CD4-positive, alpha-beta T cell (primary cell): ENCODE measurements around the gene SLC46A1. TPM values are rescaled to one million over a fixed set of nuclear protein-coding genes. Genes with fewer than 3 reads are reported as not detected.
"Not testable (repeated sequence)": the region's sequence is repeated elsewhere in the genome, so short reads cannot be mapped to it uniquely, and the experiment has no call there.

Experiments used
- ATAC-seq: fragments of 200-7000 bp; cut with Tn5 transposase; one replicate; pipeline ENCODE4 v1.10.0; 2022; ENCODE audit warnings: mild to moderate bottlenecking; ENCODE audit not compliant: poor library complexity
- CTCF ChIA-PET: fragments of 350-600 bp; sonication (Branson Sonifier 250); formaldehyde crosslinking; loops from one replicate; lab custom pipeline; 2021; ENCODE audit warnings: antibody characterized with exemption, inconsistent platforms; lab: Charles Lee
- POLR2A ChIA-PET: fragments of 350-600 bp; sonication (Branson Sonifier 250); formaldehyde crosslinking; loops from one replicate; lab custom pipeline; 2021; ENCODE audit warnings: antibody characterized with exemption, inconsistent platforms; lab: Charles Lee
- DNase-seq, 14 experiments: peaks; one replicate each; pipeline ENCODE4 v3.0.0-alpha.2; 2013 to 2020; ENCODE audit warnings: mixed read lengths in 2 of 14
- H3K27ac ChIP-seq, 2 donors: one replicate each; pipeline versions ENCODE4 v1.5.1 to v1.7.0; 2013; ENCODE audit warnings: low read length in 2 of 2, low read depth in 1 of 2, mild to moderate bottlenecking in 1 of 2
- H3K27me3 ChIP-seq, 2 experiments: 1 replicate in 1 of 2; 2 replicates in 1 of 2; pipeline versions ENCODE4 v1.6.1 to v1.7.0; 2013; ENCODE audit warnings: low read length in 2 of 2, control low read depth in 1 of 2, mild to moderate bottlenecking in 1 of 2, moderate library complexity in 1 of 2; ENCODE audit not compliant: insufficient read depth in 2 of 2, control insufficient read depth in 1 of 2
- H3K36me3 ChIP-seq: one replicate; pipeline ENCODE4 v1.6.1; 2013; ENCODE audit warnings: low read length, control low read depth; ENCODE audit not compliant: insufficient read depth
- H3K4me1 ChIP-seq: one replicate; pipeline ENCODE4 v1.6.1; 2013; ENCODE audit warnings: low read length, control low read depth; ENCODE audit not compliant: insufficient read depth
- H3K4me3 ChIP-seq: one replicate; pipeline ENCODE4 v1.5.1; 2013; ENCODE audit warnings: mild to moderate bottlenecking, low read length, moderate library complexity
- H3K9me3 ChIP-seq, 2 experiments: 1 replicate in 1 of 2; 2 replicates in 1 of 2; pipeline versions ENCODE4 v1.6.1 to v1.7.0; 2013; ENCODE audit warnings: low read length in 2 of 2, mild to moderate bottlenecking in 2 of 2, control low read depth in 1 of 2, moderate library complexity in 1 of 2; ENCODE audit not compliant: control insufficient read depth in 1 of 2, insufficient read depth in 1 of 2
- H3K27ac Mint-ChIP-seq: one replicate; pipeline ENCODE4 v1.8.0; 2020; ENCODE audit warnings: mixed read lengths
- H3K27me3 Mint-ChIP-seq: one replicate; pipeline ENCODE4 v1.8.0; 2021; ENCODE audit warnings: mixed read lengths
- H3K36me3 Mint-ChIP-seq: one replicate; pipeline ENCODE4 v1.8.0; 2021; ENCODE audit warnings: low read depth, mixed read lengths
- H3K4me1 Mint-ChIP-seq: one replicate; pipeline ENCODE4 v1.8.0; 2021; ENCODE audit warnings: low read depth, mixed read lengths
- H3K4me3 Mint-ChIP-seq: one replicate; pipeline ENCODE4 v1.8.0; 2020; ENCODE audit warnings: mild to moderate bottlenecking, mixed read lengths
- H3K9me3 Mint-ChIP-seq: one replicate; pipeline ENCODE4 v1.8.0; 2020; ENCODE audit warnings: mixed read lengths
- intact Hi-C, 2 experiments: fragments of 100-400 bp; cut with DNase I in 1 of 2; cut with micrococcal nuclease in 1 of 2; formaldehyde crosslinking; loops; one replicate each; pipeline versions ENCODE4 v1.15.1 to v1.9.0; 2023 to 2025; cut with DNase I, micrococcal nuclease
- total RNA-seq, 174 experiments: library from RNA in 2 of 174; stranded (reverse) in 2 of 174; gene quantifications; one replicate each; pipeline ENCODE4 v1.2.3 and lab custom pipeline; 2021 to 2026
- TF ChIP-seq, protein P1 (sequence below): fragments of 200-600 bp; IDR thresholded peaks from one replicate; pipeline ENCODE4 v1.8.0; 2022; ENCODE audit warnings: antibody characterized with exemption, mild to moderate bottlenecking

SLC46A1 gene
- total RNA-seq, 2 experiments from 2014 or later: 0.44 to 0.45 TPM

GRCh38 chr17:28433721-28434120 is 27.7 kb upstream of the SLC46A1 start:
- ChIA-PET POLR2A (interaction anchor here (0.6 kb wide), 1 partner anchor 228 kb away, joined by 3 read pairs; the partner anchor contains the start of gene SDF2), CTCF (no interaction called here)
- Histone ChIP-seq H3K27ac (no peak overlapping the region), H3K36me3 (no peaks in the 10 kb centered on the region), H3K27me3 (no peaks in the 10 kb centered on the region), H3K4me1 (no peaks in the 10 kb centered on the region), H3K9me3 (no peaks in the 10 kb centered on the region), H3K4me3 (no peak overlapping the region)
- Mint-ChIP-seq H3K4me1 (no peaks in the 10 kb centered on the region), H3K4me3 (no peak overlapping the region), H3K27ac (no peak overlapping the region), H3K36me3 (no peaks in the 10 kb centered on the region), H3K9me3 (no peaks in the 10 kb centered on the region), H3K27me3 (peaks cover 15% of the 10 kb centered on the region)
- DNase-seq: no peak
- intact Hi-C loops: no loop called here
- no peak for ATAC-seq
- TF ChIP-seq, protein P1, sequence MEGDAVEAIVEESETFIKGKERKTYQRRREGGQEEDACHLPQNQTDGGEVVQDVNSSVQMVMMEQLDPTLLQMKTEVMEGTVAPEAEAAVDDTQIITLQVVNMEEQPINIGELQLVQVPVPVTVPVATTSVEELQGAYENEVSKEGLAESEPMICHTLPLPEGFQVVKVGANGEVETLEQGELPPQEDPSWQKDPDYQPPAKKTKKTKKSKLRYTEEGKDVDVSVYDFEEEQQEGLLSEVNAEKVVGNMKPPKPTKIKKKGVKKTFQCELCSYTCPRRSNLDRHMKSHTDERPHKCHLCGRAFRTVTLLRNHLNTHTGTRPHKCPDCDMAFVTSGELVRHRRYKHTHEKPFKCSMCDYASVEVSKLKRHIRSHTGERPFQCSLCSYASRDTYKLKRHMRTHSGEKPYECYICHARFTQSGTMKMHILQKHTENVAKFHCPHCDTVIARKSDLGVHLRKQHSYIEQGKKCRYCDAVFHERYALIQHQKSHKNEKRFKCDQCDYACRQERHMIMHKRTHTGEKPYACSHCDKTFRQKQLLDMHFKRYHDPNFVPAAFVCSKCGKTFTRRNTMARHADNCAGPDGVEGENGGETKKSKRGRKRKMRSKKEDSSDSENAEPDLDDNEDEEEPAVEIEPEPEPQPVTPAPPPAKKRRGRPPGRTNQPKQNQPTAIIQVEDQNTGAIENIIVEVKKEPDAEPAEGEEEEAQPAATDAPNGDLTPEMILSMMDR: no peak

- H3K4me1 Mint-ChIP-seq, H3K4me1 ChIP-seq, H3K9me3 Mint-ChIP-seq, H3K4me3 ChIP-seq, DNase-seq, H3K27ac ChIP-seq, POLR2A ChIA-PET, H3K4me3 Mint-ChIP-seq, H3K27me3 ChIP-seq, H3K36me3 Mint-ChIP-seq, CTCF ChIA-PET, intact Hi-C loops, H3K27ac Mint-ChIP-seq, H3K9me3 ChIP-seq, H3K36me3 ChIP-seq, ATAC-seq: not testable (repeated sequence)
- H3K27me3 Mint-ChIP-seq: peaks cover 24% of the 10 kb centered on the region
Observed at GRCh38 chr17:28427982-28428381, 22.0 kb upstream of the SLC46A1 start.

DNA sequence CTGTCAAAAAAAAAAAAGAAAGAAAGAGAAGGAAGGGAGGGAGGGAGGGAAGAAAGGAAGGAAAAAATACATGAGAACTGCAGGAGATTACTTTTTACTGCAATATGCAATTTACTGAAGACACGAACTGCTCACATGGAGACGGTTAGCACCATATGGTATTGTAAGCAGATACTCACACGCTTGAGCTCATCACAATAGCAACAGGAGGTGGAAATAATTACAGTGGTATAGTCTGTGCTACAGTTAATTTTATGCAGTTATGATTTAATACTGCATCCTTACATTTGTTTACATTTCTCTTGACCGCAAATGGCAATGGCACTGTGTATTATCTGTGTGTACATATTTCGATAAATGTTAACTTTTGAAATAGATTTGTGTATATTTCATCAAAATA is 21.4 kb upstream of the SLC46A1 start:
- no peaks in the 10 kb centered on the region for H3K9me3 Mint-ChIP-seq
- no peak for ATAC-seq
- no peak overlapping the region for H3K4me3 Mint-ChIP-seq
- ChIA-PET CTCF (no interaction called here), POLR2A (no interaction called here)
- TF ChIP-seq, protein P1: no peak
- Histone ChIP-seq H3K4me1 (no peaks in the 10 kb centered on the region), H3K4me3 (no peak overlapping the region), H3K9me3 (no peaks in the 10 kb centered on the region), H3K36me3 (no peaks in the 10 kb centered on the region), H3K27me3 (no peaks in the 10 kb centered on the region), H3K27ac (no peak overlapping the region)
- DNase-seq: no peak
- H3K4me1 Mint-ChIP-seq: no peaks in the 10 kb centered on the region
- H3K27me3 Mint-ChIP-seq: peaks cover 24% of the 10 kb centered on the region
- intact Hi-C loops: no loop called here
- H3K36me3 Mint-ChIP-seq: no peaks in the 10 kb centered on the region
- no peak overlapping the region for H3K27ac Mint-ChIP-seq

DNA sequence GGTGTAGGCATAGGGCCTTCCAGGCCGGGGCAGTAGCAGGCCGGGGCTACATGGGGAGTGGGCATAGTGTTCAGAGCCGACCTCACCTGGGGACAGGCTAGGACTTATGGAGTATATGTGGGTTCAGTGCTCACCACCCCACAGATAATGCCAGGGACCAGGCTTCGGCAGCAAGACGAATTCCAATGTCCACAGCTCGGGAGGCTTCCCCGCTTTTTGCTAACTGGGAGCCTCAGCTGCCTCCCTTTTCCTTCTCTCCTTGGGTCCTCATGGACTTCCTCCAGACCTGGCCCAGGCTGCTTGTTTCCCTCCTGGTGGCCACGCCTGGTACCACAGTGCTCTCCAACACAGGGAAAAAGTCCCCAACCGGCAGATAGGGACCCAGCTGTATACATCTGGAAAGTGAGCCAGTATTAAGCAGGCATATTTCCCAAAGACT is 20.1 kb upstream of the SLC46A1 start:
- H3K4me3 Mint-ChIP-seq: no peak overlapping the region
- no peak overlapping the region for H3K27ac Mint-ChIP-seq
- H3K9me3 Mint-ChIP-seq: no peaks in the 10 kb centered on the region
- no peaks in the 10 kb centered on the region for H3K36me3 Mint-ChIP-seq
- H3K4me1 Mint-ChIP-seq: no peaks in the 10 kb centered on the region
- CTCF ChIA-PET: no interaction called here
- no peak for ATAC-seq
- TF ChIP-seq, protein P1: no peak
- H3K36me3 ChIP-seq: no peaks in the 10 kb centered on the region
- no peaks in the 10 kb centered on the region for H3K9me3 ChIP-seq
- no peak for DNase-seq
- no peak overlapping the region for H3K4me3 ChIP-seq
- no peak overlapping the region for H3K27ac ChIP-seq
- POLR2A ChIA-PET: no interaction called here
- H3K27me3 ChIP-seq: no peaks in the 10 kb centered on the region
- H3K27me3 Mint-ChIP-seq: peaks cover 22% of the 10 kb centered on the region
- H3K4me1 ChIP-seq: no peaks in the 10 kb centered on the region
- intact Hi-C loops: no loop called here
